GM21717 (cell line): Measurements from ENCODE around the gene HOXA11.

Experiments used
- ATAC-seq: cut with Tn5 transposase; IDR thresholded peaks from one replicate; pipeline ENCODE4 v1.9.1; 2021; ENCODE audit warnings: mild to moderate bottlenecking, moderate library complexity; ENCODE audit not compliant: unreplicated experiment

The HOXA11 gene

DNA sequence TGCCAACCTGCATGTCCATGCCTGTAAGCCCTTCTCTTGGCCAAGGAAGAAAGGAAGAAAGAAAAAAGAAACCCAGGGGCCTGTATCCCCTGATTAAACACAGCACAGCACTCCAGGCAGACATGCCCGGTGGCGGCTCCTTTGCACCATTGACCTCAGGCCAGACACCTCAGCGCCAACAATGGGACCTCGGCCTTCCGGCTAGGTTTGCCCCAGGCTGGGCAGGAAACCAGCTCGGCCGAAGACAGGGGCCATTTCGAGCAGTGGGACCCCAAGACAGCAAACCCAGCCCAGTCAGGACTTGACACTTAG, 13.8 kb downstream of the HOXA11 start:
- ATAC-seq = no peak

DNA sequence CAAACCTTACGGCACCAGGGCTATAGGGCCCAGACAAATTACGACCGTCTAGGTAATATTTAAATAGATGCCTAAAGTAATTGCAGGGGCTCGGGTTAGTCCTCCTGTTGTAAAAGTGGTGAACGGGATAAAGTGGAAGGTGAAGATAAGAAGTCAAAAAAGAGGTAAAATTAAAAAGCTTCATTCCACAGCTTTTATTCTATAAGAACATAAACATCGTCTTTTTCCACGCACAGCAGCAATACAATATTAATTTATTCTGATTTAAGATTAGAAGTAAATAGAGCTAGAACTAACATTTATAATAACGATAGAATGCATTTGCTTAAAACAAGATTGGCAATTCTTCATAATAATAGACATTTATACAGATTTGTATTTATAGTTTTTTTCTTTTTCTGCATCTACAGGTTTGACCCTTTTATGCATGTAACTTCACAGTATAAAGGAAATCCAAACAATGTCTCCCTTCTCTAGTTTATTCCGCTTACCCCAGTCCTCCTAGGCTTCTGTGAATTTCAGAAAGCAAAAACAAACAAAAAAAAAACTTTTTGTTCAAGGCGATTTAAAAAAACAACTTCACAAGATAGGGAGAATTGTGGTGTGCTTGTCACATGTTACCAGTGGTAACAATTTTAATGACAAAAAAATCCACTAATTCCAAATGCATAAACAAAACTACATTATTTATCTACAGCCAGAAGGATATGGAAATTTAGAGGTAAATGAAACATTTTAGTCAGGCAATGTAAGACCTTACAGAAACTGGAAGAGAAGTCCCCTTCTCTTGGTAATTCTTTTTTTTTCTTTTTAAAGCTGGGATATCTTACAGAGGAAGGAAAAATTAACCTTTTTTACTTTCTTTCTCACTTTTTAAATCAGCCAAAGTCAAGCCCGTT, 14.4 kb downstream of the HOXA11 start:
- no peak for ATAC-seq

DNA sequence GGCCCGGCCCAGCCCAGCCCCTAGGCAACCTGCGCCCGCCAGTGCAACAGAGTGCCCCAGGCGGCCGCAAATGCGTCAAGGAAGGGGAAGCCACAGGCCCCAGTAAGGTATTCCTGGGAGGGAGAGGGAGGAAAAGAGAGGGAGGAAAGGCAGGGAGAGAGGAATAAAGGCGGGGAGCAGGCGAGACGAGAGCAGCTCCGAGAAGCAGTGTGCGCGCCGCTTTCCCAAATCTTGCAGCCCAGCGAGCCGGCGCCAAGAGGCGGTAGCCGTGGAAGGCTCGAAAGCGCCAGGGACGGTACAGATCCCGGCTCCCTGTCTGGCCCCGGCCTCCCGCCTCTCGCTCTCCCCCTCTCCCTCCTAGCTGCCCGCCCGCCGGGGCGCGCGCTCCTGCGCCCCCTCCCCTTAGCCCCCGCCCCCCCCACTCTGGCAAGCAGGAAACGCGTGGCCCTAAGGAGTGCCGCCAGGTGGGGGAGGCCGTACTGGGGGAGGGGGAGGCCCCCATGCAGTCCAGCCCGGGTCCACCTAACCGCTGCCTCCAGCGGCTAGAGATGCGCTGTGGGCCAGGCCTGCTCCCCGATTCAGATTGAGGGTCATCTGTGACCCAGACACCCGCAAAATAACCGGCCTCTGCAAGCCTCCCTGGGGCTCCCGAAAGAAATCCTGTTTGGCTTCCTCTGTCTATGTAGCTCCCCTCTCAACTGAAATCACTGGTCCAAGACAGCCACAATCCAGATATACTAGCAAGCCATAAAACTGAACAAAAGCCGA, 15.2 kb downstream of the HOXA11 start:
- no peak for ATAC-seq

DNA sequence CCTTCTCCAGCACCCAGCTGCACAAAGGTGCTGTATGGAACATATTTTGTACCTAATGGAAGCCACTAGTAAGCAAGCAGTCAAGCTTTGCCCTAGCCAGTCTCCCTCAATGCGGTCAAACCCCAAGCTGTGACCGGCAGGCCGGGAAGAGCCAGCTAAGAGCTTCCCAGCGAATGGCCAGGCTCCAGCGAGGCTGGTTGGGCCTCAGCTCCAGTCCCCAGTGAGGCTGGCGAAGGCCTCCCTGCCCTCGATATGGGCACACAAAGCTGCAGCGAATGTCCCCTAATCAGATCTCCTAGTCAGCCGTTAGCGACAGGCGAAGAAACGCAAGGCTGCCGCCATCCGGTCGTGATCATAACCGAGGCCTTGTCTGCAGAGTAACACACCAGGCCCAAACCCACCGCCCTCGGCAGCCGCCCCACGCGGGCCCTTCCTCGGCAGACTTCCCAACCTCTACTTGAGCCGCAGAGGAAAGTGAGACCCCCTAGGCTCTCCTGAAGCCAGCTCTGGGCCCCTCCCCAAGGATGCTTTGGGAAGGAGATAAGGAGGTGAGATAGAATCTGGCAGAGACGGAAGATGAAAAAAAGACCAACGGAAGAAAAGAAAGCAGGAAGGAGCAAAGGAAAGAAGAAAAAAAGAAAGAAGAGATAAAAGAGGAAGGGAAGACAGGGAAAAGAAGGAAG, 16.6 kb downstream of the HOXA11 start:
- ATAC-seq = no peak

DNA sequence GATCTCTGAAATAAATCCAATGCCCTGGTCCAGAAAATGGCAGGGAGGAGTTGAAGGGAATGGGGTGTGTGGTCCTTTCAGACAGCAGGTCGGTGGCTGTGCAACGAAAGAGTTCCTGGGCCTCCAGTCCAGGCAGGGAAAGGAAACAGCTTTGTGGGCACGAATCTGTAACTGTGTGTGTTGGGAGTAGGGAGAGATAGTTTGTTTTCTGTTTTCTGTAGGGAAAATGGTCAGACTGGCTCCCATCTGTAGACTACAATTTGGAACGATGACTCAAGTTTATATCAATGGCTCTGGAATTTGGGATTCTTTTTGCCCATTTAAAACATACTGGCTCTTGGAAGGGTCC, 17.1 kb downstream of the HOXA11 start:
- no peak for ATAC-seq

DNA sequence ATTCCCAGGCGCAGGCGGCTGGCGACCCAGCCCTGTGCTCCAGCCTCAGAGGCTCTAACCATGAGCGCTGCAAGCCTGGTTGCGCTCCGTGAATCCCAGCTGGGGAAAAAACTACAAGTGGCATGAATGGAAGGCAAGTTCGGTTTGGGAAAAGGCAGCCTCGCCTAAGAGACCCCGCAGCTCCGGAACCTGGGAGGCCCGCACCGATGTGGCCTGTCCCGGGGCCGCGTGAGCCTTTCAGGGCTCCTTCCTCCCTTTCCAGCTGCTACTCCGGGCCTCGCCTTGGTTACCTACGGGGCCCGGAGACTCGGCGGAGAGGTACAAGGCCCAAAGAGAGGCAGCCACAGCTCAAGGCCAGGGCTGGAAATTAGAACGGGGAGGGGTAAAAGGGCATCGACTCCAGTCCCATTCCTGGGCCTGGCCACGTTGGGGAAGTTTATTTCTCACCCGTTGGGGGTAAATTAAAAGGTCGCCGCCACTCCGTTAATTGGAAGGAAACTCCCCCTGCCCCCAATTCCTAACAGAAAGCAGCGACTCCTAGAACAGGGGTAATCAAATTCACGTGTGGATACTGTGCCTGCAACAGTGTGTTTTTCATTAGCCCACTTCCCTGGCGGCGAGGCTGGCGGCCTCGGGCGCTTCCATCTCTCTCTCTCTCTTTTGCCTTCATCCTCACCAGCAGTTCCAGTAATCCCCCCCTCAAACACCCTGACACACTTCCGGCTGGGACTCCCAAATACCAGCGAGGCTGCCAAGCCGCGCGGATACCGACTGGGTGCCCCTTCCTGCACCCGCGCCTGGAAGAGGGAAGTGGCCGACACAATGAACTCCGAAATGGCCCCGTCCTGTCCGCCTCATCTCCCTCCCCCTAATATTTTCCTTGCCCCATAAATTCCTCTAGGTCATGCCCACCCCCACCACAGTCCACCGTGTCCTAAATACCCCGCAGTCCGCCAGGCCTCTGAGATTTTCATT, 18.2 kb downstream of the HOXA11 start:
- ATAC-seq = no peak

DNA sequence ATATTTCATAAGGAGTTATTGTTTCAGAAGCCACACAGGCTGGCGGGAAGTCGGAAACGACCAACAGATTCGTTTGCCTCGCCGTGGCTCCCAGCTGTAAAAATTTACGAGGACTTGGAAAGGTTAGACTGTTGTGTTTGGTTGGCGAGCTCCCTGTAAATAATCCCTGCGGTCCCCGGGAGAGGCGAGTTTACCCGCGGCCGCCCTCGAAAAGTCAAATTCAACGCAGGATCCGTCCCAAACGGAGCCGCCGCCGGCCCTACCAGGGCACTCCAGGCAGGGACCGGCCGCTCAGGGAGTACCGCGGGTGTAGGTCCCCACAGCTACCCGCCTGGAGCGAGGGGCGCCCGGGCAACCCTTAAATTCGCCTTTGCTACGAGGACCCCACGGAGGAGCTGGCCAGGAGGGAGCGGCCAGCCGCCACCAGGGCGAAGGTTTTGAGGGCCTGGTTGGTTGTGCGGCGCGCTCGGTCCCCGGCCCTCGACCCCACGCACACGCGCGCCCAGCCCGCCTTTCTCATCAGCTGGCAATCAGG, 19.0 kb downstream of the HOXA11 start:
- ATAC-seq = no peak

DNA sequence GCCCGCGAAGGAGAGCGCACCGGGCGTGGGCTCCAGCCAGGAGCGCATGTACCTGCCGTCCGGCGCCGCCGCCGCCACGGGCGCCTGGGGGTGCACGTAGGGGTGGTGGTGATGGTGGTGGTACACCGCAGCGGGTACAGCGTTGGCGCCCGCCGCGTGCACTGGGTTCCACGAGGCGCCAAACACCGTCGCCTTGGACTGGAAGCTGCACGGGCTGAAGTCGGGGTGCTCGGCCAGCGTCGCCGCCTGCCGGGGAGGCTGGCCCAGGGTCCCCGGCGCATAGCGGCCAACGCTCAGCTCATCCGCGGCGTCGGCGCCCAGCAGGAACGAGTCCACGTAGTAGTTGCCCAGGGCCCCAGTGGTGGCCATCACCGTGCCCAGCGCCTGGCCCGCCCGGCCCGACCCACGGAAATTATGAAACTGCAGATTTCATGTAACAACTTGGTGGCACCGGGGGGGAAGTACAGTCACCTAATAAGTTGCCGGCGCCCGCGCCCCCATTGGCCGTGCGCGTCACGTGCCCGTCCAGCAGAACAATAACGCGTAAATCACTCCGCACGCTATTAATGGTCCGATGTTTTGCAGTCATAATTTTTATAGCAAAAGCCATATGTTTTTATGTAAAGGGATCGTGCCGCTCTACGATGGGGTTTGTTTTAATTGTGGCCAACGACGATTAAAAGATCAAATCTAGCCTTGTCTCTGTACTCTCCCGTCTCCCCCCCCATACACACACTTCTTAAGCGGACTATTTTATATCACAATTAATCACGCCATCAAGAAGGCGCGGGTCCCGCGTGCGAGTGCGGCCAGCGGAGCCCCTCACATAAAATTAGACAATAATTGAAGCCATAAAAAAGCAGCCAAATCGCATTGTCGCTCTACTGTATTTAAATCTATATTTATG, 19.7 kb downstream of the HOXA11 start, which contains the start of gene HOXA9:
TSS of gene HOXA9 (minus strand) at position 449 of the 907 bp plus-strand sequence. CDS start at position 369, 80 bp downstream.
- ATAC-seq = no peak

DNA sequence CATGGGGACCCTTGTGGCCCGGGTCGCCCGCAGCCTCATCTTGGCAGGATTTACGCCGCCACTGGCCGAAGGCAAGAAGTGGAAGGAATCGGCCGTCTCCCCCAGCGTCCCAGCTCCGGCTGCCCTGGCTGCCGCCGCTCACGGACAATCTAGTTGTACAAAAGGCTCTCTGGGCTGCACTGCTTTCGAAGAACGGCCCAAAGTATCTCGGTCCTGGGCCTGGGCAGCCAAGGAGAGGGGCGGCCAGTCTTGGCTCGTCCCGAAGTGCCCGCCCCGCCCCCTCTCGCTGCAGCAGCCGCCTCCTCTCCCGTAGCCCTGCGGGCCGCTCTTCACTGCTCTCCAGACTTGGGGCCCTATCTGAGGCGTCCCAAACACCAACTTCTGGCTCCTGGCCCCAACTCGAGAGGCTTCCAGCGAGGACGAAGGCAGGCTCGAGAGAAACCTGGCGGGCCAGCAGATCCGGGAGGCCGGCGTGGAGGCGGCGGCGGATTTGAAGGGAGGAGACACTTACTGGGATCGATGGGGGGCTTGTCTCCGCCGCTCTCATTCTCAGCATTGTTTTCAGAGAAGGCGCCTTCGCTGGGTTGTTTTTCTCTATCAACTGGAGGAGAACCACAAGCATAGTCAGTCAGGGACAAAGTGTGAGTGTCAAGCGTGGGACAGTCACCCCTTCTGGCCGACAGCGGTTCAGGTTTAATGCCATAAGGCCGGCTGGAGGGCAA, 20.5 kb downstream of the HOXA11 start:
- no peak for ATAC-seq

DNA sequence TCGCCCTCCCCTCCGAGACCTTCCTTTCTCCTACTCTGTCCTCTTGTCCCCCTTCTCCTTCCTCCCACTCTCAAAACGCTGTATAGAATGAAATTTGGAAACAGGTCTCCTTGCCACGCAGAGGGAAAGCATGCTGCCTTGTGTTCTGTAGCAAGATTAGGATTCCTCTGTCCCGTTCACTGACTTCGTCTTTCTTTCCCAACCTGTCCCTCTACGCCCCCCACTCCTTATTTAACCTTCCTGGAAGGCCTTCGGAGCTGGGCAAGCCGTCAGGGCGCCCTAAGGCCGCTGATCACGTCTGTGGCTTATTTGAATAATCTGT, 21.0 kb downstream of the HOXA11 start:
- ATAC-seq = no peak

DNA sequence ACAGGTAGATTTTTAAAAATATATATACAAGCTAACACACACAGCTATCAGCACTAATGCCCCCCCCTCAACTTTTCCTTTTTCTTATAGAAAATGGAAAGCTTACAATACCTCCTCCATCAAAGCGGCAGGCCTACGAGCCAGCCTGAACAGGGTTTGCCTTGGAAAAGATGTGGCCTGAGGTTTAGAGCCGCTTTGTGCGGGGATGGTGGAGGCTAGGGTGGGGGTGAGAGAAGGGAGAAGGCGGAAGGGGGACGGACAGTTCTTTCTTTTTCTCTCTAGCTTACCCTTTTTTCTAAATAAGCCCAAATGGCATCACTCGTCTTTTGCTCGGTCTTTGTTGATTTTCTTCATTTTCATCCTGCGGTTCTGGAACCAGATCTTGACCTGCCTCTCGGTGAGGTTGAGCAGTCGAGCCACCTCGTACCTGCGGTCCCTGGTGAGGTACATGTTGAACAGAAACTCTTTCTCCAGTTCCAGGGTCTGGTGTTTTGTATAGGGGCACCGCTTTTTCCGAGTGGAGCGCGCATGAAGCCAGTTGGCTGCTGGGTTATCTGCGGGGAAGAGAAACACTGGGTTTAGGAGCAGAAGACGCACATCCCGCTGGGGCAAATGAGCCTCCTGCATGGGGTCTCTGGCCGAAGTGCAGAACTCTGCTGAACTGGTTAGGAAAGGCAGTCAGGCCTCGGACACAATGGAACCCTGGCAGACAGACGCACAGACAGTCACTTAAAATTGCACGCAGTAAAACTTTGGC, 21.6 kb downstream of the HOXA11 start:
- no peak for ATAC-seq

DNA sequence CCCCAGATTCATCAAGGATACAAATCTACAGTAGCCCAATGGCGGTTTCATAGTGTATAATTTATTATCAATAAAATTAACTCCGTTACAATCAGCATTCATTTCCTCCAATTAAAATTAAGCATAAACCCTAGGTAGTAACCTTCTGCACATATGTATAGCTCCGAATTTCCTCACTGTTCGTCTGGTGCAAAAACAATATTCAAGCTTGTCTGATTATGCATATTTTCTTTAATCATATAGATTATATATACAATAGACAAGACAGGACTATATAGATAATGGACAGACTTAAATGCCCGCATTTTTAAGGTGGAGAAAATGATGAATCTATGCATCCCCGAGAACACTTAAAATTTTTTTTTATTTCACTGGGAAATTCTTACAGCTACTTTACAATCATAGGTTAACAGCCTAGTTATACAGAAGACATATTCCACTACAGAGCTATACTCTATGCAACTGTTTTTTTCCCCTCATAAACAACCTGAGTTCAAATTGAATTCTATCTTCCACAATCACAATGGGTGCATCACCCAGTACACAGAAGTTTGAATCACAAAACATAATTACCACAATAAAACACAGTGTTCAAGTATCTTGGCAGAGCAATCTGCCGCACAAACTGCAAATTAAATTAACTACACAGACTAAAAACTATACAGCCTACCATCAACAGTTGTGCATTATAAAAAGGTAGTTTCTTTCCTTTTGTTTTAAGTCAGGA, 22.3 kb downstream of the HOXA11 start:
- no peak for ATAC-seq

DNA sequence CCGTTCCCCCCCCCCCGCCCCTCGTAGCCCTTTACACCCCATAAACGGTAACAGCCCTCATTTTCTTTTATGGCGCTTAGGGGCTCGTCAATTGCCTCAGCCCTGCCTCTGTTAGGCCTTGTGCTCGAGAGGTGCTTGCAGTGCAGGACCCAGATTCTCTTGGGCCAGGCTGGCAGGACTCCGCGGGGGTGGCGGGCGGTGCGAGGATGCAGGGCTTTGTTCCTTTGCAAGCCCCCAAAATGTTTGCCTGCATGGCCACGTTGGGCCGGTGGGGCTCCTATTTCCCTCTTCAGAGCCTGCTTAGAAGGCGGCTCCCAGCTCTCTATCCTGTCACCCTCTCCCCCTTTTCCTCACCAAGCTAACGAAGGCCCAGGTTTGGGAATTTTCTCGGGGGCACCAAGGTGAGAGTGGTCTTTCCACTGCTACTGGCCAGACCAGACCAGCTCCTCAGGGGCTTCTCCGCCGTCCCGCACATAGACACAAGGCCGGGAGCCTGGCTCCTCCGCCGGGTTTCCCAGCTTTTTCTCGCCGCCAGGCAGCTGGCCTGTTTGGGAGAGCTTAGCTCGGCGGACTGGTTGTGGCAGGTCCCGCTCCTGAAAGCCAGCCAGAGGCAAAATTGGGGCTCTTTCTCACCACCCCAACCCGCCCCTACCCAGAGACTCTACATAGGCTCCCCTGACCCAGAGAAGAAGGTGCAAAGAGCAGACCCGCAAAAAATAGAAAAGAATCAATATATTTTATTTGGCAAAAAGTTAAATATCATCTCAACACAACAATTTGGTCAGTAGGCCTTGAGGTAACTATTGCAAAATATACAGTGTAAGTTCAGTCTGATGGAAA, 23.1 kb downstream of the HOXA11 start:
- ATAC-seq = no peak

DNA sequence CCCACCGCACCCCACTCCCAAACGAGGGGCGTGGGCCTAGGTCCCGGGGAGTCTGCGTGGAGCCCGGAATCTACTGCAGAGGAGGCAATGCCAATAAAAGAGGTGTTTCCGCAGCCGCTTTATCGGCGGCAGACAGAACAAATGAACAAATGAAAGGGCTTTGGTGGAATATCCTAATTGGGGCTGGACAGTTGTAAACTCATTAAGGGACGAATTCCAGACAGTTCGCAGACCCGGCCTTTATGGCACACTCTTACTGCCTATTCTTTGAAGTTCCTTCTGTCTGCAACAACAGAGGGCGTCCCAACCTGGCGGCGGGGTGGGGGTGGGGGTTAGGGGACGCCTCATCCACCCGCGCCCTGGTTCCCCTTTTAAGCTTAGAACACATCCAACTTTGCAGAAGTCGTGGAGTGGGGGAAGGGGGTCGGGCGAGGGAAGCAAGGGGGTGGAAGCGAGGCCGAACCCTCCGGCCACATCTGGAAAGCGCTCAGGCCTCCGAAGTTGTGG, 23.8 kb downstream of the HOXA11 start:
- no peak for ATAC-seq

DNA sequence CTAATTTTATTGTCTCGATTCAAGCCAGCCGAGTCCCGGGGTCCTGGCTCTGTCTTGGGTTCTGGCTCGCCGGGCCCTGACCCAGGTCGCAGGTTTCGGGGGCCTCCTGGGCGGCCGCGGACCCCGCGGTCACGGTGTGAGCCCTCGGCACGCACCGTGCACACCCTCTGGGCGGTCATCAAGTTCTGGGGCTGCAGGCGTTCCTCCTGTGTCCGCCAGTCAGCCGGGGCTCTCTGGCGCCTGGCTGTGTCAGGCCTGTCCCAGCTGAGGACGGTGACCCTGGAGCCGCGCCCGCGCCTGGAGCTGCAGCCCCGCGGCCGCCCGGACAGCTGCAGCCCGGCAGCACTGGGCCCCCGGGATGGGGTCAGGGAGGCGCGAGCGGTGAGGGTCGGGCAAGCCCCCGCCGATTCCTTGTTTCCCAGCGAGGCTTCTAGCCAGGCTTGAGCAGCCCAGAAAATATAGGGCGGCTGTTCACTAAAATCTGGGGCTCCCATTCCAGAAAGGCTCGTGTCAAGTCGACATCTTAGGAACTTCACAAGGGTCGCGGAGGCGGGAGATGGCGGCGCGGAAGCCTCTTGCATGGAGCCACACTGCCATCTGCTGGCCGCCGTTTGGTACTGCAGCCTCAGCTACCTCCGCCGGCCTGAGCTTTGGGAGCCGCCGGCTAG, 24.4 kb downstream of the HOXA11 start:
- peak; percentile 58 for ATAC-seq

DNA sequence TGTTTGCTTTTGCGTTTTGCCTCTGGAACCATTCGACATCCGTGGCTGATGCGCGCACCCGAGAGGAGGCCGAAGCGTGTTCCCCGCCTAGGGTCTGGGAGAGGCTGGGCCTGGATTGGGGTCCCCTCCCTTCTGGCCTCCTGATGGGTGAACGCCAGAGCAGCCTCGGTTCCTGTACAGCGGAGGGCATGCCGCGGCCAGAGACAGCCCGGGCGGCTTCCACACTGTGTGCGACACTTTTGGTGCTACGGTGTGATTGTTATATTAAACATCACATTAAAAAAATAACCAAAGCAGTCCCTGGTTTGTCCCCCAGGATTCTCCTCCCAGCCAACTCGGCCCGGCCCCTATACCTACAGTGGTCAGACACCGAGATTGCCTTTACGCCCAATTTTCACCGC, 24.9 kb downstream of the HOXA11 start:
- ATAC-seq = no peak
